ENCODE measurements around the gene PLAC9.

DNA sequence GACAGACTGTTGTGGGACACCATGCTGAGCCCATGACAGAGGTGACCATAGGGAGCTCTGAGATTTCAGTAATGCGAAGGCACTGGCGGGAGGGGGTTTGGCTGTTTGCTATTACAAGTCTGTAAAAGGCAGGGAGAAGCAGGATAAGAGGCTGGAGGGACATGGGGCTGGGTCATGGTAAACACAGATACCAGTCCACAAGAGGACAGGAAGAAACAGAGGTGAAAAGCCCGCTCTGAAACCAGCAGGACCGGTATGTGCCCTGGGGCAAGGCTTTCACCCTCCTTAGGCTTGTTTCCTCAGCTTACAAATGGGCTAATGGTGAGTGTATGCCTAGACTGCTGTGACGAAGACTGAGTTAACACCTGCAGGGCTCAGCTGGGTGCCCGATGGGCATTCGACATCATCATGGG is 38.7 kb downstream of the PLAC9 start:
- TF ChIP-seq POLR2A (IDR thresholded peaks at IDR 0.05; ENCODE audit: low read depth, low read length) (no peak), TAF1 (IDR thresholded peaks at IDR 0.05; ENCODE audit: low read depth, low read length) (no peak), POLR2AphosphoS5 (IDR thresholded peaks at IDR 0.05; ENCODE audit: low read depth, low read length) (no peak), SPI1 (IDR thresholded peaks at IDR 0.05; ENCODE audit: low read depth, low read length) (no peak), PAX5 (IDR thresholded peaks at IDR 0.05; ENCODE audit: insufficient read depth, low read length, severe bottlenecking) (no peak)
